HCT116 (cell line): ENCODE measurements around the gene LIX1. TPM values are rescaled to one million over a fixed set of nuclear protein-coding genes. Genes with fewer than 3 reads are reported as not detected.

Source experiments
- ATAC-seq: fragments of 200-7000 bp; cut with Tn5 transposase; 2 replicates; pipeline ENCODE4 v1.9.1; 2020; ENCODE audit warnings: mild to moderate bottlenecking, moderate library complexity
- BruUV-seq: library from RNA; stranded (reverse); fragments of 400-500 nt; replicated peaks from 2 replicates; lab custom pipeline; 2021; lab: Mats Ljungman, UMichigan
- CTCF ChIA-PET: fragments of 300-600 bp; sonication (Branson Sonifier 250); formaldehyde crosslinking; loops from one replicate; lab custom pipeline; 2021; ENCODE audit warnings: antibody characterized with exemption; lab: Charles Lee
- POLR2A ChIA-PET: fragments of 300-600, 350-600 bp; sonication (Branson Sonifier 250); formaldehyde crosslinking; loops from one replicate; lab custom pipeline; 2021; ENCODE audit warnings: antibody characterized with exemption; lab: Charles Lee
- RAD21 ChIA-PET, 2 experiments: fragments of 300-600 bp; sonication (Branson Sonifier 250); formaldehyde crosslinking; loops; one replicate each; lab custom pipeline; 2023; ENCODE audit warnings: low total read pairs in 2 of 2; ENCODE audit not compliant: uncharacterized antibody in 2 of 2, unreplicated experiment in 2 of 2, low non-redundant PET in 1 of 2; lab: Charles Lee
- DNase-seq: peaks from one replicate; pipeline ENCODE4 v3.0.0-alpha.2; 2010; ENCODE audit warnings: low read depth, low spot score
- H2AFZ ChIP-seq: fragments of 200-600 bp; shearing (Covaris generic), sonication (generic); 2 replicates; pipeline ENCODE4 v1.6.1; 2017; ENCODE audit warnings: low read depth, mixed run types, mixed read lengths, antibody characterized with exemption, low read length; ENCODE audit not compliant: poor library complexity, severe bottlenecking
- H3K27ac ChIP-seq: 2 replicates; pipeline ENCODE4 v1.5.1; 2012; ENCODE audit warnings: low read depth, low read length
- H3K27me3 ChIP-seq: fragments of 200-600 bp; sonication (generic); 2 replicates; pipeline ENCODE4 v1.6.1; 2016; ENCODE audit warnings: mixed run types, low read length, mixed read lengths; ENCODE audit not compliant: insufficient read depth
- H3K36me3 ChIP-seq, 2 experiments: fragments of 200-500 bp in 1 of 2; fragments of 200-600 bp in 1 of 2; sonication (Bioruptor generic) in 1 of 2; sonication (generic) in 1 of 2; 2 replicates each; pipeline versions ENCODE4 v1.5.1 to v1.6.1; 2014 to 2016; ENCODE audit warnings: low read length in 2 of 2, inconsistent platforms in 1 of 2, mixed read lengths in 1 of 2, mixed run types in 1 of 2; ENCODE audit not compliant: insufficient read depth in 2 of 2, control insufficient read depth in 1 of 2
- H3K4me1 ChIP-seq, 2 experiments: fragments of 200-600 bp in 1 of 2; sonication (generic) in 1 of 2; 2 replicates each; pipeline versions ENCODE4 v1.5.1 to v1.6.1; 2012 to 2017; ENCODE audit warnings: low read length in 2 of 2, inconsistent platforms in 1 of 2, mild to moderate bottlenecking in 1 of 2, mixed read lengths in 1 of 2, mixed run types in 1 of 2, moderate library complexity in 1 of 2; ENCODE audit not compliant: insufficient read depth in 2 of 2, control insufficient read depth in 1 of 2
- H3K4me2 ChIP-seq: fragments of 200-600 bp; sonication (generic); 2 replicates; pipeline ENCODE4 v1.6.1; 2017; ENCODE audit warnings: mixed run types, low read length, mixed read lengths
- H3K4me3 ChIP-seq, 2 experiments: fragments of 200-600 bp in 1 of 2; sonication (generic) in 1 of 2; replicated peaks in 1 of 2; 2 replicates each; pipeline ENCODE4 v1.5.1; 2011 to 2016; ENCODE audit warnings: low read length in 2 of 2, control low read depth in 1 of 2, low read depth in 1 of 2, mild to moderate bottlenecking in 1 of 2, mixed read lengths in 1 of 2, mixed run types in 1 of 2
- H3K79me2 ChIP-seq: fragments of 200-600 bp; sonication (generic); 2 replicates; pipeline ENCODE4 v1.6.1; 2017; ENCODE audit warnings: mild to moderate bottlenecking, mixed run types, low read length, moderate library complexity, mixed read lengths; ENCODE audit not compliant: insufficient read depth
- H3K9ac ChIP-seq: fragments of 200-600 bp; sonication (generic); 2 replicates; pipeline ENCODE4 v1.6.1; 2016; ENCODE audit warnings: low read length, mixed read lengths
- H3K9me2 ChIP-seq: fragments of 200-600 bp; sonication (generic), shearing (Covaris generic); 2 replicates; pipeline ENCODE4 v1.6.1; 2017; ENCODE audit warnings: mixed run types, mild to moderate bottlenecking, moderate library complexity; ENCODE audit not compliant: insufficient read depth
- H3K9me3 ChIP-seq, 2 experiments: fragments of 200-500 bp in 1 of 2; fragments of 200-600 bp in 1 of 2; sonication (Bioruptor generic) in 1 of 2; sonication (generic) in 1 of 2; 2 replicates each; pipeline ENCODE4 v1.6.1; 2014 to 2017; ENCODE audit warnings: low read length in 2 of 2, mixed read lengths in 2 of 2, inconsistent platforms in 1 of 2, low read depth in 1 of 2, mild to moderate bottlenecking in 1 of 2, mixed run types in 1 of 2, moderate library complexity in 1 of 2; ENCODE audit not compliant: control insufficient read depth in 1 of 2, insufficient read depth in 1 of 2
- H4K20me1 ChIP-seq: fragments of 200-600 bp; sonication (generic), shearing (Covaris generic); 2 replicates; pipeline ENCODE4 v1.6.1; 2017; ENCODE audit warnings: mixed run types, mild to moderate bottlenecking, moderate library complexity; ENCODE audit not compliant: insufficient read depth
- CBX3 ChIP-seq: IDR thresholded peaks from 2 replicates; pipeline ENCODE4 v1.6.1; 2012; ENCODE audit warnings: low read depth
- CEBPB ChIP-seq: IDR thresholded peaks from 2 replicates; pipeline ENCODE4 v1.6.1; 2012; ENCODE audit warnings: low read depth
- ELF1 ChIP-seq: IDR thresholded peaks from 2 replicates; pipeline ENCODE4 v1.6.1; 2012; ENCODE audit warnings: low read depth, borderline replicate concordance
- EZH2 ChIP-seq: fragments of 200-600 bp; sonication (generic); IDR thresholded peaks from 2 replicates; pipeline ENCODE4 v1.6.1; 2017; ENCODE audit warnings: antibody characterized with exemption, mixed run types
- EZH2phosphoT487 ChIP-seq: fragments of 200-600 bp; IDR thresholded peaks from 2 replicates; pipeline ENCODE4 v1.6.1; 2018; ENCODE audit warnings: antibody characterized with exemption, borderline replicate concordance
- FOSL1 ChIP-seq: IDR thresholded peaks from 2 replicates; pipeline ENCODE4 v1.6.1; 2012; ENCODE audit warnings: low read depth
- JUND ChIP-seq: IDR thresholded peaks from 2 replicates; pipeline ENCODE4 v1.6.1; 2012
- POLR2A ChIP-seq: IDR thresholded peaks from 2 replicates; pipeline ENCODE4 v1.7.0; 2011; ENCODE audit warnings: borderline replicate concordance; ENCODE audit not compliant: insufficient read depth, insufficient read length; ENCODE audit errors: extremely low read depth
- POLR2AphosphoS5 ChIP-seq: IDR thresholded peaks from 2 replicates; pipeline ENCODE4 v1.6.1; 2011; ENCODE audit warnings: mild to moderate bottlenecking, low read depth, low read length, moderate library complexity
- SIN3A ChIP-seq: IDR thresholded peaks from 2 replicates; pipeline ENCODE4 v1.6.1; 2012; ENCODE audit warnings: low read depth
- SP1 ChIP-seq: IDR thresholded peaks from 2 replicates; pipeline ENCODE4 v1.6.1; 2012; ENCODE audit warnings: low read depth
- SRF ChIP-seq: IDR thresholded peaks from 2 replicates; pipeline ENCODE4 v1.6.1; 2012; ENCODE audit warnings: low read depth
- ZBTB33 ChIP-seq: IDR thresholded peaks from 2 replicates; pipeline ENCODE4 v1.6.1; 2011; ENCODE audit warnings: mild to moderate bottlenecking, low read length, moderate library complexity; ENCODE audit not compliant: insufficient replicate concordance; ENCODE audit errors: extremely low read depth
- ZNF274 ChIP-seq: fragments of 200-500 bp; sonication (Bioruptor generic); IDR thresholded peaks from 2 replicates; pipeline ENCODE4 v1.6.1; 2014; ENCODE audit warnings: mild to moderate bottlenecking, low read depth, low read length, inconsistent platforms
- intact Hi-C: fragments of 100-400 bp; cut with micrococcal nuclease; formaldehyde crosslinking; loops from 2 replicates; pipeline ENCODE4 v1.10.0; 2022
- total RNA-seq: library from RNA; stranded (reverse); gene quantifications from one replicate; pipeline ENCODE4 v1.2.1, GENCODE V29; 2021; ENCODE audit not compliant: unreplicated experiment
- TF ChIP-seq, protein P1 (sequence below): IDR thresholded peaks from 2 replicates; pipeline ENCODE4 v1.6.1; 2012
- TF ChIP-seq, protein P2 (sequence below): IDR thresholded peaks from 2 replicates; pipeline ENCODE4 v1.6.1; 2012; ENCODE audit warnings: low read depth
- TF ChIP-seq, protein P3 (sequence below): IDR thresholded peaks from 2 replicates; pipeline ENCODE4 v1.6.1; 2012

Gene LIX1
- total RNA-seq, 1 experiment from 2014 or later: not detected

DNA sequence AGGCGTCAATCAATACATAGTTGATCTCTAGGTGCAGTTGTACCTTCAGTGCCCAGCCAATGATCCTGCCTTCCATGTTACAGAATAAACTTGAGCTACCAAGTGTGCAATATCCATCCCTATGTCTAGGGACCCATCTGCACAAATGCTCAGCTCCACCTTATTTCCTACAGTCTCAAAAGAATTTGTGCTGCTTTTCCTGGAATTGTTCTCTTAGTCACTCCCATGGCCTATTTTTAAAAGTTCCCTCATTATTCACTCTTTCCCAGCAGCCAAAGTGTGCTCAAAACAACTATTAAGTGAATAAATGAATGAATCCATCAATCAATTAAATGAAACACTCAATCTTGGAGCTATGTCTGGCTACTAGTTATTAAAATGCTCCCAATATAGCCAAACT lies 14.7 kb downstream of the LIX1 start:
- TF ChIP-seq, protein P1, sequence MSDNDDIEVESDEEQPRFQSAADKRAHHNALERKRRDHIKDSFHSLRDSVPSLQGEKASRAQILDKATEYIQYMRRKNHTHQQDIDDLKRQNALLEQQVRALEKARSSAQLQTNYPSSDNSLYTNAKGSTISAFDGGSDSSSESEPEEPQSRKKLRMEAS: no peak
- TF ChIP-seq CEBPB: no peak
- no peak for TF ChIP-seq EZH2phosphoT487
- TF ChIP-seq CBX3: no peak
- TF ChIP-seq POLR2A: no peak
- TF ChIP-seq SIN3A: no peak
- TF ChIP-seq FOSL1: no peak
- no peak for TF ChIP-seq EZH2
- no peak for TF ChIP-seq ZBTB33
- no peak overlapping the region for H3K4me3 ChIP-seq
- intact Hi-C loops: no loop called here

GRCh38 chr5:97125125-97125683 lies 17.2 kb downstream of the LIX1 start:
- RAD21 ChIA-PET: no interaction called here
- CTCF ChIA-PET: no interaction called here
- TF ChIP-seq ELF1: no peak
- no peak for TF ChIP-seq ZNF274
- no peak for TF ChIP-seq POLR2AphosphoS5
- TF ChIP-seq CEBPB: no peak
- TF ChIP-seq, protein P2, sequence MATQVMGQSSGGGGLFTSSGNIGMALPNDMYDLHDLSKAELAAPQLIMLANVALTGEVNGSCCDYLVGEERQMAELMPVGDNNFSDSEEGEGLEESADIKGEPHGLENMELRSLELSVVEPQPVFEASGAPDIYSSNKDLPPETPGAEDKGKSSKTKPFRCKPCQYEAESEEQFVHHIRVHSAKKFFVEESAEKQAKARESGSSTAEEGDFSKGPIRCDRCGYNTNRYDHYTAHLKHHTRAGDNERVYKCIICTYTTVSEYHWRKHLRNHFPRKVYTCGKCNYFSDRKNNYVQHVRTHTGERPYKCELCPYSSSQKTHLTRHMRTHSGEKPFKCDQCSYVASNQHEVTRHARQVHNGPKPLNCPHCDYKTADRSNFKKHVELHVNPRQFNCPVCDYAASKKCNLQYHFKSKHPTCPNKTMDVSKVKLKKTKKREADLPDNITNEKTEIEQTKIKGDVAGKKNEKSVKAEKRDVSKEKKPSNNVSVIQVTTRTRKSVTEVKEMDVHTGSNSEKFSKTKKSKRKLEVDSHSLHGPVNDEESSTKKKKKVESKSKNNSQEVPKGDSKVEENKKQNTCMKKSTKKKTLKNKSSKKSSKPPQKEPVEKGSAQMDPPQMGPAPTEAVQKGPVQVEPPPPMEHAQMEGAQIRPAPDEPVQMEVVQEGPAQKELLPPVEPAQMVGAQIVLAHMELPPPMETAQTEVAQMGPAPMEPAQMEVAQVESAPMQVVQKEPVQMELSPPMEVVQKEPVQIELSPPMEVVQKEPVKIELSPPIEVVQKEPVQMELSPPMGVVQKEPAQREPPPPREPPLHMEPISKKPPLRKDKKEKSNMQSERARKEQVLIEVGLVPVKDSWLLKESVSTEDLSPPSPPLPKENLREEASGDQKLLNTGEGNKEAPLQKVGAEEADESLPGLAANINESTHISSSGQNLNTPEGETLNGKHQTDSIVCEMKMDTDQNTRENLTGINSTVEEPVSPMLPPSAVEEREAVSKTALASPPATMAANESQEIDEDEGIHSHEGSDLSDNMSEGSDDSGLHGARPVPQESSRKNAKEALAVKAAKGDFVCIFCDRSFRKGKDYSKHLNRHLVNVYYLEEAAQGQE: no peak
- TF ChIP-seq EZH2: no peak
- TF ChIP-seq EZH2phosphoT487: no peak
- TF ChIP-seq, protein P3, sequence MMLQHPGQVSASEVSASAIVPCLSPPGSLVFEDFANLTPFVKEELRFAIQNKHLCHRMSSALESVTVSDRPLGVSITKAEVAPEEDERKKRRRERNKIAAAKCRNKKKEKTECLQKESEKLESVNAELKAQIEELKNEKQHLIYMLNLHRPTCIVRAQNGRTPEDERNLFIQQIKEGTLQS: no peak
- no peak for TF ChIP-seq SP1
- no peak for TF ChIP-seq JUND
- TF ChIP-seq SRF: no peak
- TF ChIP-seq SIN3A: no peak

More for the DNA sequence above, 14.7 kb downstream of the LIX1 start:
- H3K79me2 ChIP-seq: no peaks in the 10 kb centered on the region
- peaks cover 0 to 5% of the 10 kb centered on the region in 2 experiments; a peak in 2 of 4 replicates for H3K4me1 ChIP-seq
- H3K9me3 ChIP-seq: no peaks in the 10 kb centered on the region
- ATAC-seq (no peak), DNase-seq (no peak)
- POLR2A ChIA-PET: no interaction called here
- H3K9ac ChIP-seq: no peak overlapping the region
- no peaks in the 10 kb centered on the region for H3K27me3 ChIP-seq
- BruUV-seq: no TSS peak
- no peaks in the 10 kb centered on the region for H4K20me1 ChIP-seq
- CTCF ChIA-PET: no interaction called here
- no peaks in the 10 kb centered on the region for H3K9me2 ChIP-seq
- H3K36me3 ChIP-seq: no peaks in the 10 kb centered on the region
- H3K27ac ChIP-seq: no peak overlapping the region
- no peak overlapping the region for H3K4me2 ChIP-seq
- H2AFZ ChIP-seq: no peak overlapping the region
- RAD21 ChIA-PET: no interaction called here

More at GRCh38 chr5:97125125-97125683, 17.2 kb downstream of the LIX1 start:
- no peak for ATAC-seq
- H3K79me2 ChIP-seq: no peaks in the 10 kb centered on the region
- no TSS peak for BruUV-seq
- POLR2A ChIA-PET: no interaction called here
- no peaks in the 10 kb centered on the region for H4K20me1 ChIP-seq
- no peak overlapping the region for H3K9ac ChIP-seq
- no peak overlapping the region for H2AFZ ChIP-seq
- intact Hi-C loops: no loop called here
- no peaks in the 10 kb centered on the region for H3K9me2 ChIP-seq
- peaks cover 0 to 5% of the 10 kb centered on the region in 2 experiments; a peak in 2 of 4 replicates for H3K4me1 ChIP-seq
- H3K4me2 ChIP-seq: no peak overlapping the region
- H3K9me3 ChIP-seq: no peaks in the 10 kb centered on the region
- no peak overlapping the region for H3K4me3 ChIP-seq
- no peaks in the 10 kb centered on the region for H3K27me3 ChIP-seq
- DNase-seq: no peak
- H3K36me3 ChIP-seq: no peaks in the 10 kb centered on the region
- H3K27ac ChIP-seq: no peak overlapping the region
